Measurements from ENCODE around the gene APC. TPM values are rescaled to one million over a fixed set of nuclear protein-coding genes. Genes with fewer than 3 reads are reported as not detected.

APC gene
- total RNA-seq, 1 experiment from 2014 or later, result 33.7 TPM

GRCh38 chr5:112883192-112883591, 145.5 kb downstream of the APC start:
- H3K4me3 ChIP-seq (ENCODE audit: low read depth in 2 of 2, low read length in 2 of 2), result no peak overlapping the region
- H3K27ac ChIP-seq (ENCODE audit: low read length), result no peak overlapping the region
- ATAC-seq (no peak), DNase-seq (ENCODE audit: low read depth, low spot score) (no peak)
- TF ChIP-seq SIN3A (IDR thresholded peaks at IDR 0.05; ENCODE audit: borderline replicate concordance, insufficient read depth, low read depth, low read length) (no peak), POLR2AphosphoS5 (IDR thresholded peaks at IDR 0.05; ENCODE audit: low read depth, low read length) (no peak), TCF7L2 (IDR thresholded peaks at IDR 0.05; ENCODE audit: low read depth, low read length) (no peak), CTCF (IDR thresholded peaks at IDR 0.05) (no peak), REST (IDR thresholded peaks at IDR 0.05; ENCODE audit: insufficient read depth in 1 of 2, low read depth in 2 of 2, low read length in 1 of 2) (no peak)
- no peaks in the 10 kb centered on the region for H3K27me3 ChIP-seq (ENCODE audit: control insufficient read depth, insufficient read depth, low read length)
- H3K9me3 ChIP-seq (ENCODE audit: control insufficient read depth, insufficient read depth, low read depth, low read length), result no peaks in the 10 kb centered on the region
- H3K36me3 ChIP-seq (ENCODE audit: control insufficient read depth, insufficient read depth, low read length), result peaks cover 14% of the 10 kb centered on the region
- in situ Hi-C loops (cut with HindIII; ENCODE audit: low pct_unique_long_range_greater_than_20kb, low sequenced_read_pairs), result no loop called here
- intact Hi-C loops (cut with micrococcal nuclease; ENCODE audit: unreplicated experiment), result no loop called here
- CTCF ChIA-PET, result no interaction called here
- peaks cover 9% of the 10 kb centered on the region for H3K4me1 ChIP-seq (ENCODE audit: control insufficient read depth, insufficient read depth, low read length)
- POLR2A ChIA-PET, result no interaction called here
- BruUV-seq (replicated peaks), result no TSS peak

- POLR2A ChIA-PET, result no interaction called here
- ATAC-seq, result no peak
These were observed 147.3 kb downstream of the APC start for GRCh38 chr5:112885001-112885400.

More at GRCh38 chr5:112885001-112885400, 147.3 kb downstream of the APC start:
- TF ChIP-seq CTCF (IDR thresholded peaks at IDR 0.05) (no peak), SIN3A (IDR thresholded peaks at IDR 0.05; ENCODE audit: borderline replicate concordance, insufficient read depth, low read depth, low read length) (no peak), TCF7L2 (IDR thresholded peaks at IDR 0.05; ENCODE audit: low read depth, low read length) (no peak), REST (IDR thresholded peaks at IDR 0.05; ENCODE audit: insufficient read depth in 1 of 2, low read depth in 2 of 2, low read length in 1 of 2) (no peak), POLR2AphosphoS5 (IDR thresholded peaks at IDR 0.05; ENCODE audit: low read depth, low read length) (no peak)
- Histone ChIP-seq H3K4me3 (ENCODE audit: low read depth in 2 of 2, low read length in 2 of 2) (no peak overlapping the region), H3K27me3 (ENCODE audit: control insufficient read depth, insufficient read depth, low read length) (no peaks in the 10 kb centered on the region), H3K27ac (ENCODE audit: low read length) (no peak overlapping the region), H3K9me3 (ENCODE audit: control insufficient read depth, insufficient read depth, low read depth, low read length) (no peaks in the 10 kb centered on the region), H3K36me3 (ENCODE audit: control insufficient read depth, insufficient read depth, low read length) (peaks cover 14% of the 10 kb centered on the region), H3K4me1 (ENCODE audit: control insufficient read depth, insufficient read depth, low read length) (no peaks in the 10 kb centered on the region)
- intact Hi-C loops (cut with micrococcal nuclease; ENCODE audit: unreplicated experiment), result no loop called here
- in situ Hi-C loops (cut with HindIII; ENCODE audit: low pct_unique_long_range_greater_than_20kb, low sequenced_read_pairs), result no loop called here
- no TSS peak for BruUV-seq (replicated peaks)
- CTCF ChIA-PET, result interaction anchor here (0.6 to 1.0 kb wide), 2 partner anchors 37 to 40 kb away, joined by 4 to 7 read pairs; no protein-coding TSS in a partner anchor
- no peak for DNase-seq (ENCODE audit: low read depth, low spot score)
